Measurements from ENCODE around the gene SLC49A4. TPM values are rescaled to one million over a fixed set of nuclear protein-coding genes. Genes with fewer than 3 reads are reported as not detected.

Gene SLC49A4
- total RNA-seq, 1 donor, result 43.4 TPM

DNA sequence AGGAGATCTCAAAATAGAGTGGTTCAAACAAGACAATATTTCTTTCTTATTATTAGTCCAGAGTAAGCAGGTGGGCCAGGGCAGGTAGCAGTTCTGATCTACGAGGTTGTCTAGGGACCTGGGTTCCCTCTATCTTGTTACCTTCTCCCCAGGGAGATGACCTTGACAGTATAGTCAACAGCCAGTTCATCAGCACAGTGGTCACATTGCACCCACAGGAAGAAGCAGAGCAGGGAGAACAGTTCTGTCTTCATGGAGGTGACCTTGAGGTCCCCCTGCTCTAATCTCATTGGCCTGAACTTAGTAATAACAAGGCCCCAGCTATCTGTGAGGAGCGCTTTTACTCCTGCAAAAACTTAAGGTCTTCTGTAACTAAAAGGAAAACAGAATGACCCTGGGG is 21.7 kb downstream of the SLC49A4 start:
- H4K20me1 ChIP-seq (ENCODE audit: insufficient read depth, low read length), result no peaks in the 10 kb centered on the region
- H3K4me3 ChIP-seq (ENCODE audit: insufficient read depth, low read length), result no peak overlapping the region
- TF ChIP-seq, protein P1, sequence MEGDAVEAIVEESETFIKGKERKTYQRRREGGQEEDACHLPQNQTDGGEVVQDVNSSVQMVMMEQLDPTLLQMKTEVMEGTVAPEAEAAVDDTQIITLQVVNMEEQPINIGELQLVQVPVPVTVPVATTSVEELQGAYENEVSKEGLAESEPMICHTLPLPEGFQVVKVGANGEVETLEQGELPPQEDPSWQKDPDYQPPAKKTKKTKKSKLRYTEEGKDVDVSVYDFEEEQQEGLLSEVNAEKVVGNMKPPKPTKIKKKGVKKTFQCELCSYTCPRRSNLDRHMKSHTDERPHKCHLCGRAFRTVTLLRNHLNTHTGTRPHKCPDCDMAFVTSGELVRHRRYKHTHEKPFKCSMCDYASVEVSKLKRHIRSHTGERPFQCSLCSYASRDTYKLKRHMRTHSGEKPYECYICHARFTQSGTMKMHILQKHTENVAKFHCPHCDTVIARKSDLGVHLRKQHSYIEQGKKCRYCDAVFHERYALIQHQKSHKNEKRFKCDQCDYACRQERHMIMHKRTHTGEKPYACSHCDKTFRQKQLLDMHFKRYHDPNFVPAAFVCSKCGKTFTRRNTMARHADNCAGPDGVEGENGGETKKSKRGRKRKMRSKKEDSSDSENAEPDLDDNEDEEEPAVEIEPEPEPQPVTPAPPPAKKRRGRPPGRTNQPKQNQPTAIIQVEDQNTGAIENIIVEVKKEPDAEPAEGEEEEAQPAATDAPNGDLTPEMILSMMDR (IDR thresholded peaks at IDR 0.05; ENCODE audit: extremely low read depth, low read depth, low read length), result no peak
- no peak overlapping the region for H3K27ac ChIP-seq (ENCODE audit: low read depth, low read length)
- no peaks in the 10 kb centered on the region for H3K4me1 ChIP-seq (ENCODE audit: insufficient read depth, low read length)
- no peaks in the 10 kb centered on the region for H3K79me2 ChIP-seq (ENCODE audit: insufficient read depth, low read length)
- H3K36me3 ChIP-seq (ENCODE audit: insufficient read depth, low read length), result no peaks in the 10 kb centered on the region
- no peak overlapping the region for H3K4me2 ChIP-seq (ENCODE audit: insufficient read depth, low read length)
- H3K9me3 ChIP-seq (ENCODE audit: low read depth, low read length), result no peaks in the 10 kb centered on the region
- no peak overlapping the region for H2AFZ ChIP-seq (ENCODE audit: low read length)
- H3K27me3 ChIP-seq (ENCODE audit: insufficient read depth, low read length), result no peaks in the 10 kb centered on the region
- no peak for DNase-seq (ENCODE audit: insufficient read length, low spot score, missing footprints)

DNA sequence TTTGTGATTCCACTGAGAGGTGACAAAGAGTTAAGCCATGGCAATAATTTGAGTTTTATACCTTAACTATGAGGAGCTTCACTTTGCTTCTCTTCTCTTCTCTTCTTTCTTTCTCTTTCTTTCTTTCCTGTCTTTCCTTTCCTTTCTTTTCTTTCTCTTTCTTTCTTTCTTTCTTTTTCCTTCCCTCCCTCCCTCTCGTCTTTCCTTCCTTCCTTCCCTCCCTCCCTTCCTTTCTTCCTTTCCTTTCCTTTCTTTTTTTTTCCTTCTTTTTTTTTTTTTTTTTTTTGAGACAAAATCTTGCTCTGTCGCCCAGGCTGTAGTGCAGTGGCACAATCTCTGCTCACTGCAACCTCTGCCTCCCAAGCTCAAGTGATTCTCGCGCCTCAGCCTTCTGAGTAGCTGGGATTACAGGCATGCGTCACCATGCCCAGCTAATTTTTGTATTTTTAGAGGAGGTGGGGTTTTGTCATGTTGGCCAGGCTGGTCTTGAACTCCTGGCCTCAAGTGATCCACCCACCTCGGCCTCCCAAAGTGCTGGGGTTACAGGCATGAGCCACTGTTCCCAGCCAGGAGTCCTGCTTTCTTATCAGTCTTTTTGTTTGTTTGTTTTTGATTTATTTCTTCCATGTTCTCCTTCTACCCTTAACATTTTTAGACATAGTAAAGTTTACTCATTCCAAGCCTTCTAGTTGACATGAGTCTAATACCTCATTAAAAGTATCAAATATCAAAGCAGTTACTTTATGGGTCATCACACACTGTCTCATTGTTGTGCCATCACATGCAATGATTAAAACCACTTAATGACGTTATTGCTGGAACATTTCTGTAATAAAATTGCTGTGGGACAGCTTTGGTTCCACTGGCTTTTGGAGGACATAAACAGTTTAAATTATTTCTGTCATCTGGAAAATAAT is 29.9 kb downstream of the SLC49A4 start:
- no peak for DNase-seq (ENCODE audit: insufficient read length, low spot score, missing footprints)
- H3K4me2 ChIP-seq (ENCODE audit: insufficient read depth, low read length), result no peak overlapping the region
- H2AFZ ChIP-seq (ENCODE audit: low read length), result no peak overlapping the region
- no peak overlapping the region for H3K27ac ChIP-seq (ENCODE audit: low read depth, low read length)
- no peak overlapping the region for H3K4me3 ChIP-seq (ENCODE audit: insufficient read depth, low read length)
- no peaks in the 10 kb centered on the region for H3K79me2 ChIP-seq (ENCODE audit: insufficient read depth, low read length)
- TF ChIP-seq, protein P1 (IDR thresholded peaks at IDR 0.05; ENCODE audit: extremely low read depth, low read depth, low read length), result no peak
- H4K20me1 ChIP-seq (ENCODE audit: insufficient read depth, low read length), result no peaks in the 10 kb centered on the region
- H3K36me3 ChIP-seq (ENCODE audit: insufficient read depth, low read length), result no peaks in the 10 kb centered on the region
- H3K4me1 ChIP-seq (ENCODE audit: insufficient read depth, low read length), result no peaks in the 10 kb centered on the region
- H3K9me3 ChIP-seq (ENCODE audit: low read depth, low read length), result no peaks in the 10 kb centered on the region
- no peaks in the 10 kb centered on the region for H3K27me3 ChIP-seq (ENCODE audit: insufficient read depth, low read length)

DNA sequence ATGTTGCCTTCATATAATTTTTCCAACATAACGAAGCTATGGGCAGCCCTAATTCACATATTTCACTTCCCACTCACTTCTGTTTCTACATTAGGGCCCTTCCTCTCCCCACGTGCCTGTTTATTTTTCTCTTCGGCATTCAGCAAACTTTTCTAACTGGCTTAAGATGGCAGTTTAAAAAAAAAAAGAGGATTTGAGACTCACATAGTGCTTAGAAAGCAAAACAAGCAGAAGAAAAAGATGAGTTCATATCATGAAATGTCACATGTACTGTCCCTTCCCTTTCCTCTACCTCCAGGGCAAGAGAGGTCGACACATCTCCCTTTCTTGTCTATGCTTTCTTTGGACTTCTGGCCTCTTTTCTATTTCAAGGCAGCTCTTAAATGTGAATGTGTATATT is 30.6 kb downstream of the SLC49A4 start:
- Histone ChIP-seq H3K4me1 (ENCODE audit: insufficient read depth, low read length) (no peaks in the 10 kb centered on the region), H4K20me1 (ENCODE audit: insufficient read depth, low read length) (no peaks in the 10 kb centered on the region), H3K27me3 (ENCODE audit: insufficient read depth, low read length) (no peaks in the 10 kb centered on the region), H3K4me2 (ENCODE audit: insufficient read depth, low read length) (no peak overlapping the region), H2AFZ (ENCODE audit: low read length) (no peak overlapping the region), H3K27ac (ENCODE audit: low read depth, low read length) (no peak overlapping the region), H3K9me3 (ENCODE audit: low read depth, low read length) (no peaks in the 10 kb centered on the region), H3K36me3 (ENCODE audit: insufficient read depth, low read length) (no peaks in the 10 kb centered on the region), H3K79me2 (ENCODE audit: insufficient read depth, low read length) (no peaks in the 10 kb centered on the region), H3K4me3 (ENCODE audit: insufficient read depth, low read length) (no peak overlapping the region)
- TF ChIP-seq, protein P1 (IDR thresholded peaks at IDR 0.05; ENCODE audit: extremely low read depth, low read depth, low read length), result no peak
- no peak for DNase-seq (ENCODE audit: insufficient read length, low spot score, missing footprints)

DNA sequence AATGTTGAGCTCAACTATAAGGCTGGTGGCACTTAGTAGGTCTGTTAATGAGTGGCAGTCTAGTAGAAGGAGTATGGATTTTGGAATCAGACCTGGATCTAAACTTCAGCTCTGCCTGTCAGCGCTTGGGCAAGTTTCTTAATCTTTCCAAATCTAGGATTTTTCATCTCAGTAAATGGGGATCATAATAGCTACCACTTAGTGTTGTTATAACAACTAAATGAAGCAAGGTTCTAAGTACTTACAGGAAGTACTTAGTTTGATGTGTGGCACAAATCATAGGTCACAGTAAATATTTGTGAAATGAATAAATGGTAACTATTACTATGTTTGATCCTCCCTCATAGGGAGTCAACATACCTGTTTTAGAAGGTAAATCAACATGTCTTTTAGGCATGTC is 31.4 kb downstream of the SLC49A4 start:
- Histone ChIP-seq H3K27ac (ENCODE audit: low read depth, low read length) (no peak overlapping the region), H3K9me3 (ENCODE audit: low read depth, low read length) (no peaks in the 10 kb centered on the region), H3K36me3 (ENCODE audit: insufficient read depth, low read length) (no peaks in the 10 kb centered on the region), H3K27me3 (ENCODE audit: insufficient read depth, low read length) (no peaks in the 10 kb centered on the region), H4K20me1 (ENCODE audit: insufficient read depth, low read length) (no peaks in the 10 kb centered on the region), H3K79me2 (ENCODE audit: insufficient read depth, low read length) (no peaks in the 10 kb centered on the region), H2AFZ (ENCODE audit: low read length) (no peak overlapping the region), H3K4me2 (ENCODE audit: insufficient read depth, low read length) (no peak overlapping the region), H3K4me1 (ENCODE audit: insufficient read depth, low read length) (no peaks in the 10 kb centered on the region), H3K4me3 (ENCODE audit: insufficient read depth, low read length) (no peak overlapping the region)
- TF ChIP-seq, protein P1 (IDR thresholded peaks at IDR 0.05; ENCODE audit: extremely low read depth, low read depth, low read length), result no peak
- DNase-seq (ENCODE audit: insufficient read length, low spot score, missing footprints), result no peak

Measured in osteoblast (primary cell).